ENCODE measurements around the gene HAS3. TPM values are rescaled to one million over a fixed set of nuclear protein-coding genes. Genes with fewer than 3 reads are reported as not detected.

Gene HAS3
- total RNA-seq, 2 donors from 2014 or later: 3.0 to 4.5 TPM

DNA sequence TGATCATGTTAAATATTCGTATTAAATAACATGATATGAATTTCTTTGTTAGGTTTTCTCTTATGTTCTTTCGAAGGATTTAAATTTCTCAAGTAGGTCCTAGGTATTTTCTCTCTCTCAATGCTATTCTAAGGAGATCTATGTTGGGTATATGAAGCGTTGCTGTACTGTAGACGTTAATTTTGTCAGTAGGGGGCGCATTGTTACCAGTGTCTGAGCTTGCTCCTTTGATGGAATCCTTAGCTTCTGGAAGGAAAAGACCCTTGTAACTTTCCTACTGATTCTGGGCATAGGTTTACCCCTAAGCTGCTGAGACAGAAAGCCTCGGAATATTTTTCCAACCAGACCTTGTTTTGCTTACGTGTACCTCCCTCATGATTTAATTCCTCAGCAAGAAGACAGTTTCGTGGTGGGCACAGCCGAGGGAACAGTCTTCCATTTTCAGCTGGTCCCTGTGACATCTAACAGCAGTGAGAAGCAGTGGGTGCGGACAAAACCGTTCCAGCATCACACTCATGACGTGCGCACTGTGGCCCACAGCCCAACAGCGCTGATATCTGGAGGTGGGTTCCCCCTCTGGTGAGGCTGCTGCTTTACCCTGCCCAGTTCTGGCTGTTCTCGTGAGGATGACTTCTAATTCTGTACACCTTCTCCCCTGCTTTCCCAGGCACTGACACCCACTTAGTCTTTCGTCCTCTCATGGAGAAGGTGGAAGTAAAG, 44.9 kb downstream of the HAS3 start:
- Histone ChIP-seq H3K4me1 (replicated peaks) (no peaks in the 10 kb centered on the region), H3K36me3 (no peaks in the 10 kb centered on the region), H3K4me3 (no peak overlapping the region), H3K27me3 (replicated peaks; ENCODE audit: insufficient read depth) (no peaks in the 10 kb centered on the region), H3K27ac (no peak overlapping the region), H3K9me3 (no peaks in the 10 kb centered on the region)
- DNase-seq (ENCODE audit: low spot score): peak; percentile 73
- TF ChIP-seq POLR2A (IDR thresholded peaks at IDR 0.05): no peak
- peak; percentile 61 for TF ChIP-seq POLR2AphosphoS5 (IDR thresholded peaks at IDR 0.05)
- TF ChIP-seq, protein P1, sequence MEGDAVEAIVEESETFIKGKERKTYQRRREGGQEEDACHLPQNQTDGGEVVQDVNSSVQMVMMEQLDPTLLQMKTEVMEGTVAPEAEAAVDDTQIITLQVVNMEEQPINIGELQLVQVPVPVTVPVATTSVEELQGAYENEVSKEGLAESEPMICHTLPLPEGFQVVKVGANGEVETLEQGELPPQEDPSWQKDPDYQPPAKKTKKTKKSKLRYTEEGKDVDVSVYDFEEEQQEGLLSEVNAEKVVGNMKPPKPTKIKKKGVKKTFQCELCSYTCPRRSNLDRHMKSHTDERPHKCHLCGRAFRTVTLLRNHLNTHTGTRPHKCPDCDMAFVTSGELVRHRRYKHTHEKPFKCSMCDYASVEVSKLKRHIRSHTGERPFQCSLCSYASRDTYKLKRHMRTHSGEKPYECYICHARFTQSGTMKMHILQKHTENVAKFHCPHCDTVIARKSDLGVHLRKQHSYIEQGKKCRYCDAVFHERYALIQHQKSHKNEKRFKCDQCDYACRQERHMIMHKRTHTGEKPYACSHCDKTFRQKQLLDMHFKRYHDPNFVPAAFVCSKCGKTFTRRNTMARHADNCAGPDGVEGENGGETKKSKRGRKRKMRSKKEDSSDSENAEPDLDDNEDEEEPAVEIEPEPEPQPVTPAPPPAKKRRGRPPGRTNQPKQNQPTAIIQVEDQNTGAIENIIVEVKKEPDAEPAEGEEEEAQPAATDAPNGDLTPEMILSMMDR (IDR thresholded peaks at IDR 0.05): peak; percentile 35 to 87 (median 84)
- WGBS: 55% methylated on average over 16 of the region's 16 CpGs
- intact Hi-C loops (cut with DNase I): loop anchor here (1.0 kb wide), 1 partner anchor 136 kb away; no protein-coding TSS in a partner anchor

DNA sequence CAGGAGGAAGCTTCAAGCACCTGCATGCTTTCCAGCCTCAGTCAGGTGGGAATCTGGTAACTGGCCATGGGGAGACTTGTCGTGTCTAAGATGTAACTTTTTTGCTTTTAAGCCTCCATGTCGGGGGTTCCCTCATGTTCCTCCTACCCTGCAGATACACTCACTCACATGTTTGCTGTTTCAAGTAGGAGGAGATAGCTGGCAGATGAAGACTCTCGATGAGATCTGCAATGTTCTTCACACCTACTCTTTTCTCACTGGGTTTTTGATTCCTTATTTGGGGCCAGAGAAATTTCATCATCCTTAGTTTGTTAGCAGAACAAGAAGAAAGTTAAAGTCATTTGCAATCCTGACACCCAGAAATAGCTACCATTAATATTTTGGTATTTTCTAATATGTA, 51.7 kb downstream of the HAS3 start:
- H3K27ac ChIP-seq: no peak overlapping the region
- no peaks in the 10 kb centered on the region for H3K9me3 ChIP-seq
- intact Hi-C loops (cut with DNase I): no loop called here
- no peak for TF ChIP-seq POLR2A (IDR thresholded peaks at IDR 0.05)
- no peak for TF ChIP-seq POLR2AphosphoS5 (IDR thresholded peaks at IDR 0.05)
- TF ChIP-seq, protein P1 (IDR thresholded peaks at IDR 0.05): no peak
- 77% methylated on average over 3 of the region's 3 CpGs for WGBS
- no peak overlapping the region for H3K4me3 ChIP-seq
- no peaks in the 10 kb centered on the region for H3K27me3 ChIP-seq (replicated peaks; ENCODE audit: insufficient read depth)
- no peak for DNase-seq (ENCODE audit: low spot score)
- H3K4me1 ChIP-seq (replicated peaks): no peaks in the 10 kb centered on the region
- H3K36me3 ChIP-seq: no peaks in the 10 kb centered on the region

DNA sequence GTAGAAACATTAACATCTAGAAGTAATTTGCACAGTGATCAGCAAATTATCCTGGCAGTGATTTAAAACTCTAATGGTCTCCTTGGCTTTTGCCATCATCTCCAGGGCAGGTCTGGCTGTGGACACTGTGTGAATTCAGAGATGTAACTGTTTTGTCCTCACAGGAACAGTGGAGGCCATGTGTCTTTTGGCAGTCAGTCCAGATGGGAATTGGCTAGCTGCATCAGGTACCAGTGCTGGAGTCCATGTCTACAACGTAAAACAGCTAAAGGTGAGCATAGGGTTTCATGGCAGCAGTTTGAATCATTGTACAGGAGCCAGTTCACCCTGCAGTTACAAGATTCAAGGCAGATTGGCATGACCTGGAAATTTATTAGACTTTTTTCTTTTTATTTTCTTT, 54.7 kb downstream of the HAS3 start:
- intact Hi-C loops (cut with DNase I): no loop called here
- Histone ChIP-seq H3K27ac (no peak overlapping the region), H3K36me3 (no peaks in the 10 kb centered on the region), H3K4me1 (replicated peaks) (no peaks in the 10 kb centered on the region), H3K4me3 (no peak overlapping the region), H3K27me3 (replicated peaks; ENCODE audit: insufficient read depth) (no peaks in the 10 kb centered on the region), H3K9me3 (no peaks in the 10 kb centered on the region)
- 52% methylated on average over 1 of the region's 1 CpG for WGBS
- DNase-seq (ENCODE audit: low spot score): no peak
- TF ChIP-seq, protein P1 (IDR thresholded peaks at IDR 0.05): no peak
- TF ChIP-seq POLR2A (IDR thresholded peaks at IDR 0.05) (no peak), POLR2AphosphoS5 (IDR thresholded peaks at IDR 0.05) (no peak)

DNA sequence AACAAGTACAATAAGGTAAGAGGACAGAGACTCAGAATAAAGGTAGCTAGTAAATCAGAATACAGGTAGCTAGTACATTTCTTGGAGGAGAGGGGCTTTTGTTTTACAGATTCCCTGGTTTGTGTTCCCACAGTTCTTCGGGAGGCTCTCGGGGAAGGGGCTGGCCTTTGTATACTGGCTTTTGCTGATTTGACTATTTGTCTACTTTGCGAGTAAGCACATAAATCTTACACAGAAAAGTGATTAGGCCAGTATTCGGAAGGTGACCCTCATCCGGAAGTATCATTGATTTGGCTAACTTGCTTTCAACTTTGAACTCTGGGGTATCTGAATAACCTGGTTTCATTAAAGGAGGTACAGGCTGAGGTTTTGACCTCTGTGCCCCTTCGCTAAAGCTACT, 60.1 kb downstream of the HAS3 start:
- Histone ChIP-seq H3K4me3 (no peak overlapping the region), H3K36me3 (no peaks in the 10 kb centered on the region), H3K27me3 (replicated peaks; ENCODE audit: insufficient read depth) (no peaks in the 10 kb centered on the region), H3K4me1 (replicated peaks) (no peaks in the 10 kb centered on the region), H3K27ac (no peak overlapping the region), H3K9me3 (no peaks in the 10 kb centered on the region)
- intact Hi-C loops (cut with DNase I): no loop called here
- 80% methylated on average over 6 of the region's 6 CpGs for WGBS
- no peak for TF ChIP-seq POLR2AphosphoS5 (IDR thresholded peaks at IDR 0.05)
- TF ChIP-seq, protein P1 (IDR thresholded peaks at IDR 0.05): no peak
- no peak for TF ChIP-seq POLR2A (IDR thresholded peaks at IDR 0.05)
- DNase-seq (ENCODE audit: low spot score): no peak

DNA sequence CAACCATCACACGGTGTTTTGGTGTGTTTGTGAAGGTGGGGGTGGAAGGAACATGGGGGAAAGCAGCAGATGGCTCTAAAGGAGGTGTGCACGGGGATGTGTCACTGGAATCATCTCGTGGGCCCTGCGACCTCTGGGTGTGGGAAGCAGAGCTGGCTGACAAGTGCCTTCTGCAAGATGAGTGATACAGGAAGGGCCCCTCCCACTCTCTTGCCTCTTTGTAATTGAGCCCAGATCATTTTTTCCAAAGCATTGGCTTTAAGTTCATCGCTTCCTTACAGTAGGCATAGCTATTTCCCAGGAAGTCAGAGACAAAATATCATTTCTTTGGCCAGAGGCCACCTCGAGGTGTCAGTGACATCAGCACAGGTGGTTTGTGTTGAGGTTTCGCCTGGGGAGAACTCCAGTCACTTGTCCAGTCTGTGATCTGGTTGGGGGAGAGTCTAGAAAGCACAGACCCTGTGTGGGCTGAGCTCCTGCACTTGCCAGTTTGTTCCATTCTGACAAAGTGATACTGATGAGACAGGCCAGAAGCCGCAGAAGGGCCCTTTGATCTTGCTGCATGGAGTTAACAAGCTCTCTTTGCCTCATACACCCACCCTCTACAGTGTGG, 60.9 kb downstream of the HAS3 start:
- intact Hi-C loops (cut with DNase I): no loop called here
- Histone ChIP-seq H3K36me3 (no peaks in the 10 kb centered on the region), H3K4me3 (no peak overlapping the region), H3K27me3 (replicated peaks; ENCODE audit: insufficient read depth) (no peaks in the 10 kb centered on the region), H3K9me3 (no peaks in the 10 kb centered on the region), H3K27ac (no peak overlapping the region), H3K4me1 (replicated peaks) (no peaks in the 10 kb centered on the region)
- WGBS: 37% methylated on average over 8 of the region's 8 CpGs
- TF ChIP-seq POLR2AphosphoS5 (IDR thresholded peaks at IDR 0.05): no peak
- TF ChIP-seq POLR2A (IDR thresholded peaks at IDR 0.05): no peak
- TF ChIP-seq, protein P1 (IDR thresholded peaks at IDR 0.05): no peak
- no peak for DNase-seq (ENCODE audit: low spot score)
